AG08395 (cell line): Measurements from ENCODE around the gene ANO6.
A peak's percentile ranks its signal among the peaks of the same experiment; 100 is the strongest.
"Not testable (repeated sequence)": the region's sequence is repeated elsewhere in the genome, so short reads cannot be mapped to it uniquely, and the experiment has no call there.

Source experiments
- DNase-seq: peaks from one replicate; pipeline ENCODE4 v3.0.0; 2012; ENCODE audit warnings: mixed read lengths, low spot score

ANO6 gene

DNA sequence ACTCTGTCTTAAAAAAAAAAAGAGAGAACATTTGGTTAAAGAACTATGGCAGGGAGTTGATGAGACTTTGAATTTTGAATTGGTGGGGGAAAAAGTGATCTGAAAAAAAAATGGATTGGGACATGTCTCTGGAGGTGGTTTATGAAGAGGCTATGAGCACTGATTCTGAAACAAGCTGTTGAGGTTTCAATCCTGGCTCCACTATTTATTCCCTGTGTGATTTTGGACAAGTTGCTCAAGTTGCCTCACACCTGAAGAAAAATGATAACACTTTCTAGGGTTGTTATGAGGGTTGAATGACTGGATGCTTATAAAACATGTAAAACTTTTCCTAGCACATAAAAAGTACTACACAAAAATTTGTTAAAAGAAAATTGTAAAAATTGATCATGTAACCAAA, 1.8 kb upstream of the ANO6 start:
- DNase-seq = no peak

DNA sequence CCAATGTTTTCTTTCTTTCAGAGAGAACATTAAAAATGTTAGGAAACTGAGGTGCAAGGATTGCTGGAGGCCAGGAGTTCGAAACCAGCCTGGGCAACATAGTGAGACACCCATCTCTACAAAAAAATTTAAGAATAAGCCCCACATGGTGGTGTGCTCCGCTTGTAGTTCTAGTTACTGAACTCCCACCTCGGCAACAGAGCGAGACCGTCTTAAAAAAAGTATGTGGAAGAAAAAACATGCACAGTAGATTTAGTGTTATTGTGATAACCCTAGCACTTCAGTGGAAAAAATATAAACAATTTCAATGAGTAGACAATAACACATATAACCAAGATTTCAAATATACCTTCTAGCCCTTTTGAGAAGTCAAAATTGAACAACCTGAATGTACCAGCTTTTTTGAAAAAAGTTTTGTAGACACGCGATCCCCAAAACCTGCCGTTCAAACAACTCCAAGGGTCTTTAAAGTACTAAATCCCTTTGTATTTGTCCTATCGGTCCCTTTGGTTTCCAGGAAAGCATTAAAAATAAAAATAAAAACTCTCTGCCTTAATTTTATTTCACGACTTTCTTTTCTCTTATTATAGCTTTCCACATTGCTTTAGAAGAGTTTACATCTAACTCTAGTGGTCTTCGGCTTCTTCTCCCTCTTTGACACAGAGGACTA, 1.0 kb upstream of the ANO6 start:
- DNase-seq = no peak

DNA sequence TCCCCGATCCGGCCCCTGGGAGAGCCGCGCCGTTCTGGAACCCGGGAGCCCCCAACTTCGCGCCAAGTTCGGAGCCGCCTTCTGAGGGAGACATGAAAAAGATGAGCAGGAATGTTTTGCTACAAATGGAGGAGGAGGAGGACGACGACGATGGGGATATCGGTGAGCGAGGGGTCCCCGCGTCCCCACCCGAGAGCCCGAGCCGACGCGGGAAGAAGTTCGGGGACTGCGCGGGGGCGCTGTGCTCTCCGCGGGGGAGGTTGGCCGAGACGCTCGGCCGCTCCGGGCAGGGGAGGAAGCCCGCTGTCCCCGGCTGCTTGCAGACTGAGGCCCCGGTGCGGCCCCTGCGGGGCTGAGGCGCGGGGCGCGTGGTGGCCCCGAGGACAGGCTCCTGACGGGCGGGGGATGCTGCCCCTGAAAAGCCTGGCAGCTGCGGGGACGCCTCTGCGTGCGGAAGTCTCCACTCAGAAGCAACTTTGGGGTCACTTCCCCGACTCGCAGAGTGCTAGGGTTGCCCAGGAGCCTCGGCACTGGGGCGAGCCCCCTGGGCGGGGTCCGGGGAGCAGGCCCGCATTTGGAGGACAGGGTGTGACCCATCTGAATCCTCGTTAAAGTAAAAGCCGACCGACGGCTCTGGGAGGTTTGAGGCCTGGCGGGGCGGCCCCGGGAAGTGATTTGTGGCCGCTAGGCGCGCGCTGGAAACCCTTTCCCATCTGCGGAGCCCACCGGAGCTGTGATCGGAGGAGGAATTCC, 511 bp downstream of the ANO6 start:
- DNase-seq = peak; percentile 45

DNA sequence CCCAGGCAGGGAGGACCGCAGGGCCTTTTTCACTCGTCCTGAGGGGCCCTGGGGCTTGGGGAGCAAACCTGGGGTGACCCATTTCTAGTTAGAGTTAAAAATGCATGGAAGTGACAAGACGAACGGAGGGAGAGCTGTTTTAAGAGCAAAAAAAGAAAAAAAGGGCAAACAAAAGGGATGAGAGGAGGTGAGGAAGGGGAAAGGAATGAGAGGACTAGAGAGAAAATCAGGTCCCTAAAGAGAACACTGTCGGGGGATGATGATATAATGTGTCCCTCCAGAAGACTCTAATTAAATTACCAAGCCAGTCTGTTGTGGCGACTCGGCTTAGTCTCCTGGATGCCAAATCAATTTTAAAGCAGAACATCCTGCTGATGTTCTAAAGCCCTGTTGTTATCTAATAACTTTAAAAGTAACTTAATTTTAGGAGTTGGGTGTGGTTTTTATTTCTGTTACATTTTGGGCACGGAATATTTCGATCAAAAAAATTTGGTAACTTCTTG, 1.1 kb downstream of the ANO6 start:
- DNase-seq = no peak

DNA sequence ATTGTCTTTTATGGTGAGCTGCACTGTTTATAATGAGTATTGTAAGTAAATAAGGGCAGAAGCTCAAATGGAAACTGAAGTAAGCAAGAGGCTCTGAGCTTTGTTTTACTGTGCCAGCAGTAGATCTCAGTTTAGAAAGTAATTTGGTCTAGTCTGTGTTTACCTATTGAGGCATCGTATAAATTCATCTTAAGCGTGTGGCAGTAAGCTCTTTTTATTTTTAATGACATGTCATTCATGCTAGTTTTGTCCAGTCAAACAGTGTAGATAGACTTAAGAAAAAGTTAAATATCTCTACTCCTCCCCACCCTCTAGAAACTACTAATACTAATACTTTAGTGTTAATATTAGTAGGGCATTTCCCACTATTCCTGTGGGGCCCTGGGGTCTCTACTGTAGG, 2.0 kb downstream of the ANO6 start:
- no peak for DNase-seq

DNA sequence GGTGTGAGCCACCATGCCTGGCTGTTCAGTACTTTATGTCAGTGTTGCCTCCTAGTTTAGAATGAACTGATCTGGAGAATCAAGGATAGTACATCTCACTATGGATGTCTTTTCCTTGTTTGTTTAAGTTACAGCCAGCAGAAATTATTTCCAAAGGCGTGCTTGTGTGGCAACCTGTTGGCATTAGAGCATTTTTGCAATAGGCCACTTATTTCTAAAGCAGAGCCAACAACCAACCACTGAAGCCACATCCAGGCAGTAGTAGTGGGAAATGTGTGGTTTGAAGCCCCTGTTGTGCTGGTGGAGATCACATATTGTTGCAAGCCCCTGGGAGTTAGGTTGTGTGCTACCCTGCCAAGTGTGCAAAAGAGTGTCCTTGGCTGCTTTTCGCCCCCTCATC, 3.7 kb downstream of the ANO6 start:
- DNase-seq = no peak

DNA sequence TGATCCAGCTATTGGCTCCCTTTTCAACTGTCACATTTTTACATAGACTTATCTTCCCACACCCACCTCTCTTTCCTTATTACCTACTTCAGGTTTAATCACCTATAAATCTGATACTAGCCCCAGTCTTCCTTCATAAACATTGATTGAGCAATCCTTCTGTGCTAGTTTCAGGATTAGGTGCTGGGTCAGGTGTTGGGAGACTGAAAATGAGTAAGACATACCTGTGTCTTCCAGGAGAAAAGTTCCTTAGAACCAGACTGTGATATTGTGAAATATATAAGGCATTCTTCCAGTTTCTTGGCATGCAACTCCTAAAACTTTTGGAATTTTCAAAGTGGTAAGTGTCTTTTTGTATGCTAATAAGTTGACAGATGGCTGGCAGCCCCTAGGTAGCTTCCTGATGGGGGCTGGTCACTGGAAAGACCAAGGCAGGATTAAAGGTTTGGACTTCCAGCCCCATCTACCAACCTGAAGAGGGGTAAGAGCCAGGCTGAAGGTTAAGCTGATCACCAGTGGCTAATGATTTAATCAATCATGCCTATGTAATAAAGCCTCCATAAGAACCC, 4.6 kb downstream of the ANO6 start:
- no peak for DNase-seq

DNA sequence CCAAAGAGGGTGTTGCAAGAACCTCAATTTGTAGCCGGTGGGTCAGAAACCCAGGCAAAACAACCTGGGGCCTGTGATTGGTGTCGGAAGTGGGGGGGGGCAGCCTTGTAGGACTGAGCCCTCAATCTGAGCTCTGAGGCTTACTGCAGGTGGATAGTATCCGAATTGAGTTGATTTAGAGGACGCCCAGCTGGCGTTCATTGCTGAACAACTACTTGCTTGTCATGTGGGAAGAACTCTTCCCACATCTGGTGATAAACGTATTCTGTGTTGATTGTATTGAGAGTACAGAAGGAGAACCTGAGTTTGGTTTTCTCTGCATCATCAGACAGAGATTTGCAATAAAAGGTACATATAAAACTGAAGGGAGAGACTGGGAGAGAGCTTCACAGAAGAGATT, 5.1 kb downstream of the ANO6 start:
- DNase-seq = no peak

DNA sequence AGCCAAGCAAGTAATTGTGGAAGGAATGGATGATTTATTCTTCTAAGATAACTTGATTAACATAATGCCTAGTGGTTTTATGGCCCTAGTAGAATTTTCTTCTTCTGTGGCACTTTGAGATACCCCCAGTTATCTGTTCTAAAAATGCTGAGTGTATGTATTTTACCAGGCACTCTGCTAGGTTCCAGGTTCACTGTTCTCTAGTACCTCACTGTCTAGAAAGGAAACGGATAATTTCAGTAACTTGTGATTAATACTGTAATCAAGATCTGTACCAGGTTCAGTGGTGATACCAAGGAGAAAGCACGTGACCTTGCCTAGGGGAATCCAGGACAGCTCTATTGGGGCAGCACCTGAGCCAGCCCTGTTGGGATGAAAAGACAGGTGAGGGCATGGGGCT, 8.0 kb downstream of the ANO6 start:
- no peak for DNase-seq

DNA sequence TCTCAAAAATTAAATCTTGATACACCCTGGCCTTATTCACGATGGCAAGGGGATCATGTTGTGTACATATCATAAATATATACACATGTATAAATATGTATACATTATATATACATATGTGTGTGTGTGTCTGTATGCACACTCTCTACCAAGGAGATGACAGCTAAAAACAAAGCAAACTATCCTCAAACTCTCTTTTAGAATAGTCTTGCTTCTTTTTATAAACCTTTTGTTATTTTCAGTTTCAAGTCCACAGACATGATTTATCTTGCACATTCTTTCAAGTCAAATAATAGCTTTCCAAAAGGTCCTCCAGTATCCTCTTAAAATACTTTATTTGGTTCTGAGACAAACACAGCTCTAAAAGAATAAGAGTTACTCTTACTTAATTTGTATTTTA, 8.4 kb downstream of the ANO6 start:
- DNase-seq = no peak

DNA sequence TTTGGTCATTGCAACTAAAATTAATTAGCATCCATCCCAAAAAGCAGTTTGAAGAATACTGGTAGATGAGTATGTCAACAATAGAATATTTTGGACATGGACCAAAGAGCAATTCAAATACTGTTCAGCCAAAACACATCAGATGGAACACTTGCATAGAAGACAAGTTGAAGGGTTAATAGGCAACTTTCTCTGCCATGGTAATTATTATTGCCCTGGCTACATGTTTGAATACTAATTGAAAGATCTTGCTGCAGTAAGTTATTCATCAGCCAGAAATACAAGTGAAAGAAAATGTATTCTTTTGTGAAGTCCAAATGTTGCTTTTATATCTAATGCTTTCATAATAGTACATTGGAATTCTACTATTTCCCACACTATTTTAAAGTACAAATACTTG, 10.1 kb downstream of the ANO6 start:
- no peak for DNase-seq

DNA sequence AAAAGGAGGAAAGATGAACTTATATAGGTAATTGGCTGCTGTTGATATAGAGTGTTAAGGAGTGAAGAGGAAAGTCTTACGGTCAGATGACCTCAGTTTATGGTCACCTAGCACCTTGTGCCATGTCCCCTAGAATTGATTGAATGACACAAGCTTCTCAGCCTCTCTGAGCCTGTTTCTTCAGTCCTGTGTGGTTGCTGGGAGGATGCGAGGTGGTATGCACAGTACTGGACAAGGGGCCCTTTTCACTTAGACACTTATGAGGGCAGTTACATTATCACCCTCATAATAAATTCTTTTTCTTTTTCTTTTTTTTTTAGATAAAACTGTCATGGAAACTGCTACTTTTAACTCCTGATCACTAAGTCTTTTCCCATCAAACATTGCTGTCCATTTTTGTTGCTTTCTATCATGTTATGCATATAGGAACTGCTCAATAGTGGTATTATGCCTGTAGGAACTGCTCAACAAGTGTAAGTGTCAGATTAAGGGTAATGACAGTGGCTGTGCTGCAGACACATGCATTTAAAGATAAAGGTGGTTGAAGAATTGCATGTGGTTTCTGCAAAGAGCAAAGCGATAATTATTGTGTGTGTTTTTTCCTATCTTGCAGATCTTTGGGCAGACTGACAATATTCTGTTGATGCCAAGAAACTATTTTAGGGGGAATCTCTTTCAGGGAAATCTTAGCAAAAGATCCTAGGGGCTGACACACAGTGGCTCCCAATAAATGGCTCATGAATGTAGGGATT, 11.6 kb downstream of the ANO6 start:
- no peak for DNase-seq

DNA sequence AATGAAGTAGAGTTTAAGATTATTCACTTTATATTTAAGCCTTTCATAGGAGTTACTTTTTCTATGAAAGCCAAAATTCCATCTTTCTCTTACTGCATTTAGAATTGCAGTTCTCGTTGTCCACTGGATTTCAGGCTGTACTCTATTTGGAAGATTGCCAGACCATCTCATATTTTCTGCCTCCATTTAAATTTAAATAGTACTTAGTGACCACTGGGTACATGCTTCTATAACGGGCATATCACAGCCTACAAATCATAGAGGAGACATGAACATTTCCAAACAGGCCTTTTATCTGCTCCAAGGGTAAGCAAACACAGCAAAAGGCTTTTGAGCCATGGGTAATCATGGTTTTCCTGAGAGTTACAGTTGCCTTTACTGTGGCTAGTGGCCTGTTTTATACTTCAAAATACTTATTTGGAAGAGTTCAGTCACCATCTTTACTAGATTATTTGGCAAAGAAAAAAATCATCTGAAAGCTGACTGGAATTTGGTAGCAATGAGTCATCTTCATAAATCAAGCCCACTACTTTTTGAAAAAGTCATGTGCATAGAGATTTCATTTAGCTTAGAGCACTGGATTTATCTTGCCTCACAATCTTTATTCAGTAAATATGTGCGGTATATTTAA, 15.7 kb downstream of the ANO6 start:
- DNase-seq = peak; percentile 45

DNA sequence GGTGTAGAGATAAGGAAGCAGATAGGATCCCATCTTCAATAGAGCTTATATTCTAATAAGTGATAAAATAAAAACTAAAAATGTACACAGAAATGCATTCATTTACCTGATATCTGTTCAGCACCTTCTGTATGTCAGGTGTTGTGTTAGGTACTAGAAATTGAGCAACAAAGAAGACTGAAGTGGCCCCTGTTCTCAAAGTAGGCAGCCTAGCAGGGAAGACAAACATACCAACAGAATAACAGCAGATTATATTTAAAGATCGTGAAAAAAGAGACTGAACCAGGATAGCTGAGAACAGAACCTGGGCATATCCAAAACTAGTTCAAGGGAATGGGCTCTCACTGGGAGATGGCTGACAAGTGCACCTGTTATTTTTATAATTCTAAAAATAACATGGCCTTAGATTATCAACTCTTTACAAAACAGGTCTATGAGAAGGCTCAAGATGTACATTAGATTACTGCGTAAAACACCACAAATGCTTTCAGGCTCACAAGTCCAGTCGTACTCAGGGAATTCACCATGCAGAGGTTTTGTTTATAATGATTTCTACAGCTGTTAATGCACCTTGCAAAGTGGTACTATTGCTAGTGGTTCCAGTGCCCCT, 16.4 kb downstream of the ANO6 start:
- DNase-seq = no peak

DNA sequence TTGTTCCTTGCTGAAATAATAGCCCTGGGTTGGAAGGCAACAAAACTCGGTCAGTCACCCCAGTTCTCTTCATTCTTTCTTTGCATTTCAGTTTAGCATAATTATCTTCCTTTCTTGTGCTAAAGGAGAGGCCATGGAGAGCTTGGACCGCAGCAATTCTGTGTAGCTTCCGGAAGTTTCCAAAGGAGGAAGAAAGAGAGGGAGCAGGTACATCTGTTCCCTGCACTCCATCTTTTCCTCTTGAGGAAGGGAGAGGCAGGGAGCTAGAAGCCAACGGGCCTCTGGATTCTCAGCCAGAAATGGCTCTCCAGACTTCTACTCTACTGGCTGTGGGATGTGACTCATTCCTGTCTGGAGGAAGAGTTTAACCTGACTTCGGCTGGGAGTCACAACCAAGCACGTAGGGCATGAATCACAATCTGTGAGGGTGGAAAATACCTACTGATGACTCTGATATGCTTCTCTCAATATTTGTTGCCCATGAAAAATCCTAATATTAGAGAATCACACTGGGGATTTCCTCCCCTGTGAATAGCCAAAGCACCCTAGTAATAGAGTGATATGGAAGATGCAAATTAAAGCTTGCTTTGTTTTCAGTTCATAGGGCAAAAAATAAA, 17.0 kb downstream of the ANO6 start:
- peak; percentile 93 for DNase-seq

DNA sequence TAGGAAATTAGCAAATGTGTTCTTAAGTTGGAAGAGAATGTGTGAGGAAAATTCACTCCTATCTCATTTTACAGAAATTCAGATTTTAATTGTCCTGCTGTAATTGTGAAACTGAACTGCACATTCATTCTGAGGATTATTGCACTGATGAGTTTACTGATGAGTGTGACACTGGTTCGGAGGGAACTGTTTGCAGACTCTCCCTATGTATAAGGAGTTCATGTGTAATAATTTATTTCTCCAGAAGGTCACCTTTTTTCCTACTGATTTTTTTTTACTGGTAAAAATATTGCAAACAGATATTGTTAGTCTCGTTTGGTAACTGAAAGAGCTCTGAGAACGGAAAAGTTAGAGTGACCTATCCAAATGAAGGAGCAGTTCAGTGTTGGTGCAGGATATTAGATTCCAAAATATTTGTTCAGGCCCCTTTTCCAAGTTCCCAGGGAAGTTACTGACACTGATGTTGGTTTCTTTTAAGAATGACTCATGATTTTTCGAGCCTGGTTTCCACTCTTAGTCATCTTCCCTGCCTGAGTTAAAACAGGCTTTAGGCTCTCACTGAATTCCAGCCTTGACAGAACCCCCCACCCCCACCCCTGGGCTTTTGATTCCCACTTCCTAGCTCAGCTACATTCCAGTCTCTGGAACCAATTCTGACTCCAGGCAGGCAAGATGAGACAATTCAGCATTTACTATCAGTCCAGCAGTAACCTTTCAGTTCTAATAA, 18.4 kb downstream of the ANO6 start:
- DNase-seq = peak; percentile 95

DNA sequence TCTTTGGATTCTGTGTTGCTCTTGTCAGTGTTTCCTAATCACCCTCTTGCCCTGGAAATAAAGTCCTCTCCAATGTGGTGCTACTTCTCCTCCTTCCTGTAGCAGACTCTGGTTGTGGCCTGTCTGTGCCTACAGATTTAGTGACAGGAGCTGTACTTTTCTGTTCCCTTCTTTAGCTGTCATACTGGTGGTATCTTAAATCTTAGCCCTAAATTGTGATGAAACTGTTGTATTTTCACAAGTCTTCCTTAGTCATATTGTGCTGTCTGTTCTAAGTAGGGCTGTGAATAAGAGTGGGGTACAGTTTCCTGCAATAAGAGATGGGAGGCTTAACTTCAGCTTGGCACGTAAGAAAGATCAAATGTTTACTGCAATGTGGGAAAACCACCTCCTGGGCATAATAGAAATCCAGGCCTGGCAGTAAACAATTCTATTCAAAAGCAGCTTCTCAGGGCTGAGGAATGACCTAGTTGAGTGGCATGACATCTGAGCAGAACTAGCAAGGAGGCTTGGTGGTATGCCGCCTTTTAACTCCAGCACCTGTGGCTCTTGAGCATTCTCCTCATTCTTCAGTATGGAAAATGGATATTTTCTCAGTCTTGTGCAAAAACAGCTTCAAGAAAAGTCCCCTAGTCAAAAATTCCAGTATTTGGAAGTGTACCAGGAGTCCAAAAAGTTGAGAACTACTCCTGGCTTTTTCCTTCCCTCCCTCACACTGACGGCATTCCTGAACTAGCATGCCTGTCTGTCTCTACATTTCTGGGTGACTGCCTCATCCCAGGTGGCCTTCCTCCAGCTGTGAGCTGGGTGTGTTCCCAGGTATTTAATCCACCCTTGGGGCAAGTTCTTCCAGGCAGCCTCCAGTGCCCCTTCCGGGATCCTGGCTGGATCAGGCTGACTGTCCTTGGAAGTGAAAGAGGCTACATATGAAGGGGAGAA, 19.5 kb downstream of the ANO6 start:
- peak; percentile 39 for DNase-seq

DNA sequence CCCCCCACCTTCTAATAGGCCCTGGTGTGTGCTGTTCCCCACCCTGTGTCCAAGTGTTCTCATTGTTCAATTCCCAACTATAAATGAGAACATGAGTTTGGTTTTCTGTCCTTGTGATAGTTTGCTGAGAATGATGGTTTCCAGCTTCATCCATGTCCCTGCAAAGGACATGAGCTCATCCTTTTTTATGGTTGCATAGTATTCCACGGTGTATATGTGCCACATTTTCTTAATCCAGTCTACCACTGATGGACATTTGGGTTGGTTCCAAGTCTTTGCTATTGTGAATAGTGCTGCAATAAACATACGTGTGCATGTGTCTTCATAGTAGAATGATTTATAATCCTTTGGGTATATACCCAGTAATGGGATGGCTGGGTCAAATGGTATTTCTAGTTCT, 20.5 kb downstream of the ANO6 start:
- not testable (repeated sequence) for DNase-seq

DNA sequence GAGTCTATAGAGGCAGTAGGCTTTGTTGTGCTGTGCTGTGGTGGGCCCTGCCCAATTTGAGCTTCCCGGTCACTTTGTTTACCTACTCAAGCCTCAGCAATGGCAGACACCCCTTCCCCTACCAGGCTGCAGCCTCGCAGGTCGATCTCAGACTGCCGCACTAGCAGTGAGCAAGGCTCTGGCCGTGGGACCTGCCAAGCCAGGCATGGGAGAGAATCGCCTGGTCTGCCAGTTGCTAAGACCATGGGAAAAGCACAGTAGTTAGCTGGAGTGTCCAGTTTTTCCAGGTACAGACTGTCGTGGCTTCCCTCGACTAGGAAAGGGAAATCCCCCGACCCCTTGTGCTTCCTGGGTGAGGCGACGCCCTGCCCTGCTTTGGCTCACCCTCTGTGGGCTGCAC, 26.3 kb downstream of the ANO6 start:
- no peak for DNase-seq
